Mesenchymal stem cell (in vitro differentiated cells and primary cell): ENCODE results near the gene MXD1.

Experiments
- DNase-seq: peaks from one replicate; pipeline ENCODE4 v3.0.0-alpha.2; 2013
- H2AFZ ChIP-seq: one replicate; pipeline ENCODE4 v1.6.1; 2013; ENCODE audit warnings: low read depth, mild to moderate bottlenecking, control low read depth, inconsistent platforms, low read length, moderate library complexity
- H2AK5ac ChIP-seq: 2 replicates; pipeline ENCODE4 v1.6.1; 2013; ENCODE audit warnings: low read length, moderate library complexity, mild to moderate bottlenecking, inconsistent platforms; ENCODE audit not compliant: severe bottlenecking
- H2BK120ac ChIP-seq: one replicate; pipeline ENCODE4 v1.6.1; 2013; ENCODE audit warnings: low read depth, mild to moderate bottlenecking, inconsistent platforms, low read length, moderate library complexity
- H2BK12ac ChIP-seq, 2 experiments: one replicate each; pipeline ENCODE4 v1.6.1; 2013; ENCODE audit warnings: inconsistent platforms in 2 of 2, low read length in 2 of 2, mild to moderate bottlenecking in 2 of 2, moderate library complexity in 2 of 2, control low read depth in 1 of 2
- H2BK15ac ChIP-seq: one replicate; pipeline ENCODE4 v1.6.1; 2013; ENCODE audit warnings: mild to moderate bottlenecking, low read depth, inconsistent platforms; ENCODE audit not compliant: poor library complexity, severe bottlenecking
- H2BK5ac ChIP-seq: 2 replicates; pipeline ENCODE4 v1.6.1; 2013; ENCODE audit warnings: low read depth, mild to moderate bottlenecking, low read length, control low read depth, inconsistent platforms; ENCODE audit not compliant: poor library complexity, severe bottlenecking
- H3K14ac ChIP-seq, 2 experiments: one replicate each; pipeline ENCODE4 v1.6.1; 2013; ENCODE audit warnings: inconsistent platforms in 2 of 2, low read length in 2 of 2, control low read depth in 1 of 2, mild to moderate bottlenecking in 1 of 2, moderate library complexity in 1 of 2
- H3K18ac ChIP-seq, 2 experiments: one replicate each; pipeline ENCODE4 v1.6.1; 2013; ENCODE audit warnings: inconsistent platforms in 2 of 2, low read length in 2 of 2, control low read depth in 1 of 2, low read depth in 1 of 2, mild to moderate bottlenecking in 1 of 2
- H3K23ac ChIP-seq, 2 experiments: one replicate each; pipeline ENCODE4 v1.6.1; 2013; ENCODE audit warnings: inconsistent platforms in 2 of 2, low read length in 2 of 2, mild to moderate bottlenecking in 2 of 2, moderate library complexity in 2 of 2, control low read depth in 1 of 2
- H3K27ac ChIP-seq: 2 replicates; pipeline ENCODE4 v1.5.1; 2013; ENCODE audit warnings: mild to moderate bottlenecking, moderate library complexity, low read length, control low read depth, inconsistent platforms; ENCODE audit not compliant: poor library complexity, severe bottlenecking
- H3K27me3 ChIP-seq, 2 experiments: 2 replicates each; pipeline versions ENCODE4 v1.6.1 to v1.7.0; 2013; ENCODE audit warnings: low read length in 2 of 2, mild to moderate bottlenecking in 2 of 2, moderate library complexity in 2 of 2, control low read depth in 1 of 2, inconsistent platforms in 1 of 2; ENCODE audit not compliant: control insufficient read depth in 1 of 2, insufficient read depth in 1 of 2
- H3K36me3 ChIP-seq, 2 experiments: 2 replicates each; pipeline versions ENCODE4 v1.6.1 to v1.7.0; 2013; ENCODE audit warnings: low read length in 2 of 2, control low read depth in 1 of 2, inconsistent platforms in 1 of 2, low read depth in 1 of 2, mild to moderate bottlenecking in 1 of 2; ENCODE audit not compliant: insufficient read depth in 2 of 2, control insufficient read depth in 1 of 2
- H3K4ac ChIP-seq, 2 experiments: one replicate each; pipeline ENCODE4 v1.6.1; 2013; ENCODE audit warnings: inconsistent platforms in 2 of 2, low read length in 2 of 2, mild to moderate bottlenecking in 2 of 2, moderate library complexity in 2 of 2, control low read depth in 1 of 2, low read depth in 1 of 2
- H3K4me1 ChIP-seq: 2 replicates; pipeline ENCODE4 v1.6.1; 2013; ENCODE audit warnings: low read depth, low read length, control low read depth; ENCODE audit not compliant: control insufficient read depth, insufficient read depth
- H3K4me2 ChIP-seq: 2 replicates; pipeline ENCODE4 v1.6.1; 2013; ENCODE audit warnings: low read length, mild to moderate bottlenecking, inconsistent platforms; ENCODE audit not compliant: poor library complexity, severe bottlenecking
- H3K4me3 ChIP-seq, 2 experiments: 2 replicates each; pipeline versions ENCODE4 v1.5.1 to v1.7.0; 2013; ENCODE audit warnings: low read length in 2 of 2, mild to moderate bottlenecking in 2 of 2, control low read depth in 1 of 2, low read depth in 1 of 2; ENCODE audit not compliant: insufficient read depth in 1 of 2
- H3K79me1 ChIP-seq: replicated peaks from 2 replicates; pipeline ENCODE4 v1.6.1; 2013; ENCODE audit warnings: mild to moderate bottlenecking, control low read depth, low read length, inconsistent platforms; ENCODE audit not compliant: poor library complexity, severe bottlenecking
- H3K9ac ChIP-seq: 2 replicates; pipeline ENCODE4 v1.7.0; 2013; ENCODE audit warnings: mild to moderate bottlenecking, low read length, moderate library complexity
- H3K9me3 ChIP-seq: 2 replicates; pipeline ENCODE4 v1.7.0; 2013; ENCODE audit warnings: mild to moderate bottlenecking, low read length; ENCODE audit not compliant: control insufficient read depth
- H4K8ac ChIP-seq: one replicate; pipeline ENCODE4 v1.6.1; 2013; ENCODE audit warnings: inconsistent platforms, mild to moderate bottlenecking, low read length, moderate library complexity
- H4K91ac ChIP-seq: one replicate; pipeline ENCODE4 v1.6.1; 2013; ENCODE audit warnings: mild to moderate bottlenecking, low read length, inconsistent platforms
- WGBS: methylation state at CpG from one replicate; pipeline ENCODE4 v1.1.7; 2013; ENCODE audit warnings: mixed read lengths; 5-methylcytosine and 5-hydroxymethylcytosine counted together

Gene MXD1

DNA sequence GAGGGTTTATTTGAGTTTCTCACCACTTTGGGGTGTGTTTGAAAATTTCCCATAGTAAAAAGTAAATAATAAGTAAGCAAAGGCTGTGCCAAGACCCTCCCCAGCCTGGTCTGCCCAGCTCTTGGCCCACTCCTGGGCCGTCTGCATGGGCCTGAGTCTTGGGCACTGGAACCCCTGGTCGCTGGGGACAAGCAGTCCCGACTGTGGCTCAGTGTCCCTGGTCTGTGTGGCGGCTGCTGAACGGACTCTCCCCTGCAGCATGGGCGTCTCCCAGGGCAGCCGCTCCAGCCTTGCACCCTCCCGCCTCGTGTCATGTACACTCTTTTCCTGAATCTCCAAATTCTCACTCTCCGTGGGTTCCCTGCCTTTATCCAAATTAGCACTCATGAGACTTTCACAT is 53.7 kb downstream of the MXD1 start:
- Histone ChIP-seq H2BK15ac (no peak overlapping the region), H3K18ac (no peak overlapping the region), H2BK12ac (no peak overlapping the region), H3K23ac (no peak overlapping the region), H2AK5ac (no peak overlapping the region), H3K14ac (no peak overlapping the region), H3K36me3 (no peaks in the 10 kb centered on the region), H4K91ac (no peak overlapping the region), H2AFZ (no peak overlapping the region), H2BK120ac (no peak overlapping the region), H3K4me1 (no peaks in the 10 kb centered on the region), H3K4me3 (no peak overlapping the region), H3K9me3 (no peaks in the 10 kb centered on the region), H3K4ac (no peak overlapping the region), H3K27me3 (peaks cover 0 to 7% of the 10 kb centered on the region in 2 experiments), H2BK5ac (no peak overlapping the region), H3K27ac (no peak overlapping the region), H3K9ac (no peak overlapping the region), H3K4me2 (no peak overlapping the region), H4K8ac (no peak overlapping the region), H3K79me1 (no peaks in the 10 kb centered on the region)
- 87% methylated on average over 10 of the region's 10 CpGs for WGBS
- DNase-seq: no peak

DNA sequence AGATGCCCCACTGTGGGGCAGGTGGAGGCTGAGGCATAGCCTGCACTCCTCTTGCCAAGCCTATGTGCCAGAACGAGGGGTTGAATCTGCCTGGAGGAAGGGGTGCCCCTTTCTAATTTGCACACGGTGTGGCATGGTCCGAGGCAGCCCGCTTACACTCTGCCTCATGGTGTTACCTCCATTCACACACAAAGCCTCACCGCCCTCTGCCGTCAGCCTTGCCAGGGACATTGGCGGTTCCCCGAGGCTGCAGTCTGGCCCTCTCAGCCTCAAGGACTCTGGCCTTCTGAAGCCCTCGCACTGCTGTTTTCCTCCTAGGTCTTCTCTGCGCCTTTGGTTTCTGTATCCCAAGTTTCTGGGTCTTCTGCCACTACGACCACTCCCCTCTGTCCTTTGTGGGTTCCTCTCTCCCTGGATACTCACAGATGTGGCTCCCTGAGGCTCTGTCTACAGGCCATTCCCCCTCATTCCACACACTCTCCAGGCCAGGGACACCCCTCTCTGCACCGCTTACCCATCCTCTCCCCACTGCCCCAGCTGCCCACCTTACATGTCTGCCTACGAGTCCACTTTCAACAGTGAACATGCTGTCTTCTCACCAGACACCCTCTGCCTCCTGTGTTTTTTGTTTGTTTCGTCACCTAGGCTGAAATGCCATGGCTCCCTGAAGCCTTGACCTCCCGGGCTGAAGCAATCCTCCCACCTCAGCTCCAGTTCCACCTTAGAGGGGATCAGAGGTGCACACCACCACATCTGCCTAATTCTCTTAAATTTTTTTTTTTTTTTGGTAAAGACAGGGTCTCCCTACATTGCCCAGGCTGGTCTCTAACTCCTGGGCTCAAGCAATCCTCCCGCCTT is 54.4 kb downstream of the MXD1 start:
- Histone ChIP-seq H2BK120ac (no peak overlapping the region), H3K79me1 (no peaks in the 10 kb centered on the region), H3K18ac (no peak overlapping the region), H4K91ac (no peak overlapping the region), H3K4me2 (no peak overlapping the region), H2BK12ac (no peak overlapping the region), H3K9me3 (no peaks in the 10 kb centered on the region), H3K4ac (no peak overlapping the region), H3K9ac (no peak overlapping the region), H2BK15ac (no peak overlapping the region), H3K4me1 (no peaks in the 10 kb centered on the region), H2BK5ac (no peak overlapping the region), H4K8ac (no peak overlapping the region), H2AK5ac (no peak overlapping the region), H3K36me3 (no peaks in the 10 kb centered on the region), H3K23ac (no peak overlapping the region), H3K27ac (no peak overlapping the region), H3K14ac (peak overlapping the region in 1 of 2 experiments; percentile 86), H3K4me3 (no peak overlapping the region), H2AFZ (no peak overlapping the region), H3K27me3 (peaks cover 0 to 7% of the 10 kb centered on the region in 2 experiments)
- WGBS: 90% methylated on average over 16 of the region's 16 CpGs
- no peak for DNase-seq

DNA sequence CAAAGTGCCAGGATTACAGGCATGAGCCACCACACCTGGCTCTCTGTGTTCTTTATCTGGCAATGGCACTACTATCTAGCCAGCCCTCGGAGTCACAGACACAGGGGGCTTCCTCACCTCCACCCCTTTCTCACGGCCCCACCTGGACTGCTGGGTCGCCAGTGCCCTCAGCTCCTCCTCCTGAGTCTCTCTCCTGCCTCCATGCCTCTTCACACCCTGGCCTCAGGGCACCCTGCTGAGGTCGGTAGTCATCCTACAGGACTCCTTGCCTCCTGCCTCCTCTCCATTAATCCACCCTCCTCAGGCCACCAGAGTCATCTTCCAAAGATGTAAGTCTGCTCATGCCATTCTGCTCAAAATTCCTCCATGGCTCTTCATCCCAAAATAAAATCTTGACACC is 55.1 kb downstream of the MXD1 start:
- H3K36me3 ChIP-seq: no peaks in the 10 kb centered on the region
- no peak overlapping the region for H4K91ac ChIP-seq
- H3K9ac ChIP-seq: no peak overlapping the region
- no peak overlapping the region for H2AFZ ChIP-seq
- no peak overlapping the region for H4K8ac ChIP-seq
- H3K27me3 ChIP-seq: peaks cover 0 to 7% of the 10 kb centered on the region in 2 experiments
- no peaks in the 10 kb centered on the region for H3K9me3 ChIP-seq
- no peak overlapping the region for H3K14ac ChIP-seq
- H3K4me2 ChIP-seq: no peak overlapping the region
- H3K4ac ChIP-seq: no peak overlapping the region
- H2BK12ac ChIP-seq: no peak overlapping the region
- no peak for DNase-seq
- H3K23ac ChIP-seq: no peak overlapping the region
- no peak overlapping the region for H3K4me3 ChIP-seq
- H2BK5ac ChIP-seq: no peak overlapping the region
- H2BK15ac ChIP-seq: no peak overlapping the region
- no peak overlapping the region for H2BK120ac ChIP-seq
- no peaks in the 10 kb centered on the region for H3K79me1 ChIP-seq
- no peak overlapping the region for H3K27ac ChIP-seq
- H3K4me1 ChIP-seq: no peaks in the 10 kb centered on the region
- no peak overlapping the region for H2AK5ac ChIP-seq
- 30% methylated on average over 4 of the region's 4 CpGs for WGBS
- H3K18ac ChIP-seq: no peak overlapping the region

GRCh38 chr2:69972822-69973221 is 57.9 kb downstream of the MXD1 start:
- no peak overlapping the region for H2BK120ac ChIP-seq
- no peak overlapping the region for H3K9ac ChIP-seq
- H4K8ac ChIP-seq: no peak overlapping the region
- H3K23ac ChIP-seq: no peak overlapping the region
- H3K14ac ChIP-seq: no peak overlapping the region
- H3K9me3 ChIP-seq: no peaks in the 10 kb centered on the region
- DNase-seq: no peak
- H3K36me3 ChIP-seq: no peaks in the 10 kb centered on the region
- H3K18ac ChIP-seq: no peak overlapping the region
- H3K4me3 ChIP-seq: no peak overlapping the region
- no peak overlapping the region for H2BK5ac ChIP-seq
- no peak overlapping the region for H2BK15ac ChIP-seq
- H2BK12ac ChIP-seq: no peak overlapping the region
- no peaks in the 10 kb centered on the region for H3K79me1 ChIP-seq
- H4K91ac ChIP-seq: no peak overlapping the region
- no peak overlapping the region for H3K4ac ChIP-seq
- H3K4me1 ChIP-seq: no peaks in the 10 kb centered on the region
- H3K27ac ChIP-seq: no peak overlapping the region
- H3K27me3 ChIP-seq: peaks cover 0 to 7% of the 10 kb centered on the region in 2 experiments
- no peak overlapping the region for H2AK5ac ChIP-seq
- 88% methylated on average over 1 of the region's 1 CpG for WGBS
- no peak overlapping the region for H3K4me2 ChIP-seq
- H2AFZ ChIP-seq: no peak overlapping the region
